Measurements from ENCODE around the gene IFRD2.
"Not testable (repeated sequence)": the region's sequence is repeated elsewhere in the genome, so short reads cannot be mapped to it uniquely, and the experiment has no call there.

Gene IFRD2

DNA sequence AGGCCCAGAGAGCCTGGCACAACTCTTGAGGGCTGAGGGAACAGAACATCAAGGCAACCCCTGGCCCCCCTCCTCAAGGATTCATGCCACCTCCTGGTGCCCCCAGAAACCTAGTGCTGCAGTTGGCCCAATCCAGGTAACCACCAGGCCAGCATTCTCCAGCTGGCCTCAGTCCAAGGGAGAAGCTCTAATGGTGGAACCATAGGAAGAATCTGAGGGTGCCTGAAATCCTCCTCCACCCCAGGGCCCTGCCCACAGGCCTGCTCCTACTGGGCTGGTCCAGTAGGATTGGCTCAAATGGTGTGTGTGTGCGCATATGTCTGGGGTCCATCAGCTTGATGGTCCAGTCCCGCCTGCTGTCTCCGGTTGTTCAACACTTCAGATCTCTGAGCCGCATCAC, 22.6 kb upstream of the IFRD2 start:
- Histone ChIP-seq H3K9me2 (replicated peaks; ENCODE audit: low read depth, low read length) (no peaks in the 10 kb centered on the region), H3F3A (ENCODE audit: low read depth) (no peaks in the 10 kb centered on the region), H3K9me3 (ENCODE audit: insufficient read depth, low read depth, low read length) (no peaks in the 10 kb centered on the region), H3K9ac (ENCODE audit: low read depth, low read length, poor library complexity, severe bottlenecking) (no peak overlapping the region), H3K4me3 (ENCODE audit: low read length, poor library complexity, severe bottlenecking) (no peak overlapping the region), H3K4me2 (ENCODE audit: low read depth, low read length, poor library complexity, severe bottlenecking) (no peak overlapping the region), H3K79me2 (ENCODE audit: insufficient read depth, low read length) (peaks cover 20% of the 10 kb centered on the region), H3K36me3 (ENCODE audit: insufficient read depth, low read length) (no peaks in the 10 kb centered on the region), H3K4me1 (ENCODE audit: insufficient read depth, low read length, poor library complexity, severe bottlenecking) (peaks cover 28% of the 10 kb centered on the region), H3K27me3 (ENCODE audit: insufficient read depth, low read length, poor library complexity, severe bottlenecking) (no peaks in the 10 kb centered on the region), H2AFZ (ENCODE audit: low read length) (no peak overlapping the region), H4K20me1 (ENCODE audit: insufficient read depth, low read length, poor library complexity, severe bottlenecking) (peaks cover 7% of the 10 kb centered on the region)
- TF ChIP-seq, protein P1, sequence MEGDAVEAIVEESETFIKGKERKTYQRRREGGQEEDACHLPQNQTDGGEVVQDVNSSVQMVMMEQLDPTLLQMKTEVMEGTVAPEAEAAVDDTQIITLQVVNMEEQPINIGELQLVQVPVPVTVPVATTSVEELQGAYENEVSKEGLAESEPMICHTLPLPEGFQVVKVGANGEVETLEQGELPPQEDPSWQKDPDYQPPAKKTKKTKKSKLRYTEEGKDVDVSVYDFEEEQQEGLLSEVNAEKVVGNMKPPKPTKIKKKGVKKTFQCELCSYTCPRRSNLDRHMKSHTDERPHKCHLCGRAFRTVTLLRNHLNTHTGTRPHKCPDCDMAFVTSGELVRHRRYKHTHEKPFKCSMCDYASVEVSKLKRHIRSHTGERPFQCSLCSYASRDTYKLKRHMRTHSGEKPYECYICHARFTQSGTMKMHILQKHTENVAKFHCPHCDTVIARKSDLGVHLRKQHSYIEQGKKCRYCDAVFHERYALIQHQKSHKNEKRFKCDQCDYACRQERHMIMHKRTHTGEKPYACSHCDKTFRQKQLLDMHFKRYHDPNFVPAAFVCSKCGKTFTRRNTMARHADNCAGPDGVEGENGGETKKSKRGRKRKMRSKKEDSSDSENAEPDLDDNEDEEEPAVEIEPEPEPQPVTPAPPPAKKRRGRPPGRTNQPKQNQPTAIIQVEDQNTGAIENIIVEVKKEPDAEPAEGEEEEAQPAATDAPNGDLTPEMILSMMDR (conservative IDR thresholded peaks at IDR 0.05; ENCODE audit: low read length) = no peak
- TF ChIP-seq EZH2phosphoT487 (IDR thresholded peaks at IDR 0.05; ENCODE audit: borderline replicate concordance) = no peak

DNA sequence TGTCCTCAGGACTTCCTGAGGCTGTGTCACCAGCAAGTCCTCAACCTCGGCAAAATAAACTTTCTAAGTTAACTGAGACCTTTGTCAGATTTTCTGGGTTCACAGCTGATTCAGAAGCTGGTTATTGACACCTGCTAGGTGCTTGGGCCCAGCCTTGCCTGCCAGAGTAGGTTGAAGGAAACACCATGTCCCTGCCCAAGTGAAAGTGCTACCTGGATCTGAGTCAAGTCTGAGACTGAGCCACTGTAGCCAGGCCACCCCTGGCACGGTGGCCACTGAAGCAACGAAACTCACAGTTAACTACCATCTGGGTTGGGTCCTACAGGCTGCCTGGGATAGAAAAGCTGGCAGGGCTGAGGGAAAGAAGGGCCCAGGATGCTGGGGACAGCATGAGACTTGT, 22.1 kb upstream of the IFRD2 start:
- Histone ChIP-seq H3K9ac (ENCODE audit: low read depth, low read length, poor library complexity, severe bottlenecking) (no peak overlapping the region), H3K9me3 (ENCODE audit: insufficient read depth, low read depth, low read length) (no peaks in the 10 kb centered on the region), H3K79me2 (ENCODE audit: insufficient read depth, low read length) (peaks cover 15% of the 10 kb centered on the region; the same call in 1 of the 2 replicates), H3K9me2 (replicated peaks; ENCODE audit: low read depth, low read length) (no peaks in the 10 kb centered on the region), H3K4me1 (ENCODE audit: insufficient read depth, low read length, poor library complexity, severe bottlenecking) (peaks cover 27% of the 10 kb centered on the region), H2AFZ (ENCODE audit: low read length) (no peak overlapping the region), H3K4me3 (ENCODE audit: low read length, poor library complexity, severe bottlenecking) (no peak overlapping the region), H3K36me3 (ENCODE audit: insufficient read depth, low read length) (no peaks in the 10 kb centered on the region), H3F3A (ENCODE audit: low read depth) (no peaks in the 10 kb centered on the region), H3K27me3 (ENCODE audit: insufficient read depth, low read length, poor library complexity, severe bottlenecking) (no peaks in the 10 kb centered on the region), H3K4me2 (ENCODE audit: low read depth, low read length, poor library complexity, severe bottlenecking) (no peak overlapping the region), H4K20me1 (ENCODE audit: insufficient read depth, low read length, poor library complexity, severe bottlenecking) (peaks cover 3% of the 10 kb centered on the region)
- TF ChIP-seq, protein P1 (conservative IDR thresholded peaks at IDR 0.05; ENCODE audit: low read length) = no peak
- no peak for TF ChIP-seq EZH2phosphoT487 (IDR thresholded peaks at IDR 0.05; ENCODE audit: borderline replicate concordance)

DNA sequence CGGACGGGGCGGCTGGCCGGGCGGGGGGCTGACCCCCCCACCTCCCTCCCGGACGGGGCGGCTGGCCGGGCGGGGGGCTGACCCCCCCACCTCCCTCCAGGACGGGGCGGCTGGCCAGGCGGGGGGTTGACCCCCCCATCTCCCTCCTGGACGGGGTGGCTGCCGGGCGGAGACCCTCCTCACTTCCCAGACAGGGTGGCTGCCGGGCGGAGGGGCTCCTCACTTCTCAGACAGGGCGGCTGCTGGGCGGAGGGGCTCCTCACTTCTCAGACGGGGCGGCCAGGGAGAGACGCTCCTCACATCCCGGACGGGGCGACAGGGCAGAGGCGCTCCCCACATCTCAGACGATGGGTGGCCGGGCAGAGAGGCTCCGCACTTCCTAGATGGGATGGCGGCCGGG, 19.8 kb upstream of the IFRD2 start:
- not testable (repeated sequence) for H3F3A ChIP-seq (ENCODE audit: low read depth); H3K4me1 ChIP-seq (ENCODE audit: insufficient read depth, low read length, poor library complexity, severe bottlenecking); H4K20me1 ChIP-seq (ENCODE audit: insufficient read depth, low read length, poor library complexity, severe bottlenecking); H3K4me3 ChIP-seq (ENCODE audit: low read length, poor library complexity, severe bottlenecking); H2AFZ ChIP-seq (ENCODE audit: low read length); H3K36me3 ChIP-seq (ENCODE audit: insufficient read depth, low read length); H3K27me3 ChIP-seq (ENCODE audit: insufficient read depth, low read length, poor library complexity, severe bottlenecking); H3K9me3 ChIP-seq (ENCODE audit: insufficient read depth, low read depth, low read length); H3K4me2 ChIP-seq (ENCODE audit: low read depth, low read length, poor library complexity, severe bottlenecking); H3K79me2 ChIP-seq (ENCODE audit: insufficient read depth, low read length); H3K9ac ChIP-seq (ENCODE audit: low read depth, low read length, poor library complexity, severe bottlenecking); H3K9me2 ChIP-seq (replicated peaks; ENCODE audit: low read depth, low read length)

DNA sequence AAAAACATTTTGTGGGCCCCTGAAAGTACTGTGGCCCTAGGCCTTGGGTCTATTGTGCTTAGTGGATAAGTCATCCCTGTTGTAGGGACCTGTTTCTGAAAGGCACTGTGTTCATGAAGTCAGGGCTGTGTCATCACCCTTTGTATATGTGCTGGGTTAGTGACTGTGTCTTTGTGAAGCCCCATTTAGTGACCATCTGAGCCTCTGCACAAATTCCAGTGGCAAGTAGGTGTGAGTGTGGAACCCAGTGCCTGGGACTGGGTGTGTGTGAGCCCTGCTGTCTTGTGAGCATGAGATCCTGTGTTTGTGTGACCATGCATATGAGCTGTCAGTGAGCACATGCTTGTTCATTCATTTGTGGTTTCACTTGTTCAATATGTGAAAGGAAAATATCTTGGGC, 12.4 kb upstream of the IFRD2 start:
- H3K4me3 ChIP-seq (ENCODE audit: low read length, poor library complexity, severe bottlenecking) = no peak overlapping the region
- no peaks in the 10 kb centered on the region for H3K9me2 ChIP-seq (replicated peaks; ENCODE audit: low read depth, low read length)
- H3K9ac ChIP-seq (ENCODE audit: low read depth, low read length, poor library complexity, severe bottlenecking) = no peak overlapping the region
- no peaks in the 10 kb centered on the region for H4K20me1 ChIP-seq (ENCODE audit: insufficient read depth, low read length, poor library complexity, severe bottlenecking)
- no peaks in the 10 kb centered on the region for H3K79me2 ChIP-seq (ENCODE audit: insufficient read depth, low read length)
- no peak overlapping the region for H3K4me2 ChIP-seq (ENCODE audit: low read depth, low read length, poor library complexity, severe bottlenecking)
- H2AFZ ChIP-seq (ENCODE audit: low read length) = no peak overlapping the region
- no peaks in the 10 kb centered on the region for H3K27me3 ChIP-seq (ENCODE audit: insufficient read depth, low read length, poor library complexity, severe bottlenecking)
- H3F3A ChIP-seq (ENCODE audit: low read depth) = no peaks in the 10 kb centered on the region
- H3K4me1 ChIP-seq (ENCODE audit: insufficient read depth, low read length, poor library complexity, severe bottlenecking) = peaks cover 10% of the 10 kb centered on the region
- TF ChIP-seq, protein P1 (conservative IDR thresholded peaks at IDR 0.05; ENCODE audit: low read length) = no peak
- no peak for TF ChIP-seq EZH2phosphoT487 (IDR thresholded peaks at IDR 0.05; ENCODE audit: borderline replicate concordance)
- H3K36me3 ChIP-seq (ENCODE audit: insufficient read depth, low read length) = no peaks in the 10 kb centered on the region
- H3K9me3 ChIP-seq (ENCODE audit: insufficient read depth, low read depth, low read length) = no peaks in the 10 kb centered on the region

Measured in Loucy (cell line).